Measurements from ENCODE around the gene PLEKHM2.

DNA sequence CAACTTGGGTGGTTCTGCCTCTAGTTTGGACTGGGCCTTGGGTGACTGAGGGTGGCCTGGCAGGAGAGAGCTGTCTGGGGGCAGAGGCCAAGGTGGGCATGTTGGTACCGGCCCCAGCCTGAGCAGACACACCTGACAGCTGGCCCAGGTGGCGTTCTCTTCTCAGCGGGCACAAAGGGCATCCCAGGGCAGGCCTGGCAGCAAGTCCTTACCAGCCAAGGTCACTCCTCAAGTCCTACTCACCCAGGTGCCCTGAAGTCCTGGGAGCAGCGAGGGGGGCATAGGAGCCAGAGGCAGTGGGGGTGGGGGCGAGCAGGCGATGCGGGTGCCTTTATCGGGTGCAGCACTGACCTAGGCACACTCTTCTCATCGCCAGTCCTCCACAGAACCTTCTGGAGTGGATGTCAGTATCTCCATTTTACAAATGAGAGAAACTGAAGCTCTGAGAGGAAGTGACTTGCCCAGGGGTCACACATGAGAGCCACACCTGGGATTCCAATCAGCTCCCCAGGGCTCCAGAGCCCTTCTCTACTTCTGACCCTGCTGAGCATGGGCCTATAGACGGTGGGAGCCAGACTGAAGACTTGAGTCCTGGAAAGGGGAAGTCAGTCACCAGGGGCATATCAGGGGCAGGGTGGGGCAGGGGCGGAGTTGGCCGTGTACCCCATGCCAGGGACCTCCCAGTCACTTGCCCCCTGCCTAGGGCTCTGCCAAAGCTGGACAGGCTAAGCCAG lies 51.4 kb downstream of the PLEKHM2 start:
- TF ChIP-seq, protein P1, sequence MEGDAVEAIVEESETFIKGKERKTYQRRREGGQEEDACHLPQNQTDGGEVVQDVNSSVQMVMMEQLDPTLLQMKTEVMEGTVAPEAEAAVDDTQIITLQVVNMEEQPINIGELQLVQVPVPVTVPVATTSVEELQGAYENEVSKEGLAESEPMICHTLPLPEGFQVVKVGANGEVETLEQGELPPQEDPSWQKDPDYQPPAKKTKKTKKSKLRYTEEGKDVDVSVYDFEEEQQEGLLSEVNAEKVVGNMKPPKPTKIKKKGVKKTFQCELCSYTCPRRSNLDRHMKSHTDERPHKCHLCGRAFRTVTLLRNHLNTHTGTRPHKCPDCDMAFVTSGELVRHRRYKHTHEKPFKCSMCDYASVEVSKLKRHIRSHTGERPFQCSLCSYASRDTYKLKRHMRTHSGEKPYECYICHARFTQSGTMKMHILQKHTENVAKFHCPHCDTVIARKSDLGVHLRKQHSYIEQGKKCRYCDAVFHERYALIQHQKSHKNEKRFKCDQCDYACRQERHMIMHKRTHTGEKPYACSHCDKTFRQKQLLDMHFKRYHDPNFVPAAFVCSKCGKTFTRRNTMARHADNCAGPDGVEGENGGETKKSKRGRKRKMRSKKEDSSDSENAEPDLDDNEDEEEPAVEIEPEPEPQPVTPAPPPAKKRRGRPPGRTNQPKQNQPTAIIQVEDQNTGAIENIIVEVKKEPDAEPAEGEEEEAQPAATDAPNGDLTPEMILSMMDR (IDR thresholded peaks at IDR 0.05), result no peak
- no peak for TF ChIP-seq POLR2A (IDR thresholded peaks at IDR 0.05)

Data from lower leg skin (tissue), 3 donors.